ENCODE measurements around the gene SIRT3.

SIRT3 gene

GRCh38 chr11:282630-283360, 46.7 kb upstream of the SIRT3 start:
- no peak for TF ChIP-seq POLR2A (IDR thresholded peaks at IDR 0.05; ENCODE audit: extremely low read depth, insufficient read length)
- TF ChIP-seq MYC (IDR thresholded peaks at IDR 0.05; ENCODE audit: low read depth, low read length), result no peak
- TF ChIP-seq, protein P1, sequence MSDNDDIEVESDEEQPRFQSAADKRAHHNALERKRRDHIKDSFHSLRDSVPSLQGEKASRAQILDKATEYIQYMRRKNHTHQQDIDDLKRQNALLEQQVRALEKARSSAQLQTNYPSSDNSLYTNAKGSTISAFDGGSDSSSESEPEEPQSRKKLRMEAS (IDR thresholded peaks at IDR 0.05; ENCODE audit: low read depth, low read length), result no peak
- TF ChIP-seq, protein P2, sequence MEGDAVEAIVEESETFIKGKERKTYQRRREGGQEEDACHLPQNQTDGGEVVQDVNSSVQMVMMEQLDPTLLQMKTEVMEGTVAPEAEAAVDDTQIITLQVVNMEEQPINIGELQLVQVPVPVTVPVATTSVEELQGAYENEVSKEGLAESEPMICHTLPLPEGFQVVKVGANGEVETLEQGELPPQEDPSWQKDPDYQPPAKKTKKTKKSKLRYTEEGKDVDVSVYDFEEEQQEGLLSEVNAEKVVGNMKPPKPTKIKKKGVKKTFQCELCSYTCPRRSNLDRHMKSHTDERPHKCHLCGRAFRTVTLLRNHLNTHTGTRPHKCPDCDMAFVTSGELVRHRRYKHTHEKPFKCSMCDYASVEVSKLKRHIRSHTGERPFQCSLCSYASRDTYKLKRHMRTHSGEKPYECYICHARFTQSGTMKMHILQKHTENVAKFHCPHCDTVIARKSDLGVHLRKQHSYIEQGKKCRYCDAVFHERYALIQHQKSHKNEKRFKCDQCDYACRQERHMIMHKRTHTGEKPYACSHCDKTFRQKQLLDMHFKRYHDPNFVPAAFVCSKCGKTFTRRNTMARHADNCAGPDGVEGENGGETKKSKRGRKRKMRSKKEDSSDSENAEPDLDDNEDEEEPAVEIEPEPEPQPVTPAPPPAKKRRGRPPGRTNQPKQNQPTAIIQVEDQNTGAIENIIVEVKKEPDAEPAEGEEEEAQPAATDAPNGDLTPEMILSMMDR (IDR thresholded peaks at IDR 0.05; ENCODE audit: low read depth, low read length), result no peak
- H3K4me3 ChIP-seq (ENCODE audit: low read depth, low read length), result no peak overlapping the region
- DNase-seq (ENCODE audit: low read depth), result no peak

DNA sequence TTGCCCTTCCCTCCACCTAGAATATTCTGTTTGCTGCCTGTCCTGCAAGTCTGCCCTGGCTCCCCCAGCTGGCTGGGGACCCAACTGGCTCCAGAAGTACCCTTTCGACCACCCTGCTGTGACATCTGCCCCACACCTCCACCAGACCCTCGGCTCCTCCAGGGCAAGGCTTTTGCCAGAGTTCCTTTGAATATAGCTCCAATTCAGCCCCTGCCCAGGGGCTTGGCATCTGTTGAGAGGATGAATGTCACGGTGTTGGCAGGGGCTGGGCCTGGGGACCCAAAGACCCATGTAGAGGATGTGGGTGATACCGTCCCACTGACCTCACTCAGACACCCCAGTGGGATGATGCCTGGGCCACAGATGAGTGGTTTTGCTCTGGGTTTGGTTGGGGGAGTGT, 46.0 kb upstream of the SIRT3 start:
- TF ChIP-seq, protein P2 (IDR thresholded peaks at IDR 0.05; ENCODE audit: low read depth, low read length), result no peak
- no peak for TF ChIP-seq POLR2A (IDR thresholded peaks at IDR 0.05; ENCODE audit: extremely low read depth, insufficient read length)
- TF ChIP-seq, protein P1 (IDR thresholded peaks at IDR 0.05; ENCODE audit: low read depth, low read length), result no peak
- no peak for TF ChIP-seq MYC (IDR thresholded peaks at IDR 0.05; ENCODE audit: low read depth, low read length)
- H3K4me3 ChIP-seq (ENCODE audit: low read depth, low read length), result no peak overlapping the region

GRCh38 chr11:281486-282161, 45.5 kb upstream of the SIRT3 start:
- DNase-seq (ENCODE audit: low read depth), result no peak
- no peak overlapping the region for H3K4me3 ChIP-seq (ENCODE audit: low read depth, low read length)
- TF ChIP-seq, protein P1 (IDR thresholded peaks at IDR 0.05; ENCODE audit: low read depth, low read length), result no peak
- TF ChIP-seq, protein P2 (IDR thresholded peaks at IDR 0.05; ENCODE audit: low read depth, low read length), result no peak
- TF ChIP-seq MYC (IDR thresholded peaks at IDR 0.05; ENCODE audit: low read depth, low read length), result no peak
- TF ChIP-seq POLR2A (IDR thresholded peaks at IDR 0.05; ENCODE audit: extremely low read depth, insufficient read length), result no peak

More for the DNA sequence above, 46.0 kb upstream of the SIRT3 start:
- no peak for DNase-seq (ENCODE audit: low read depth)

DNA sequence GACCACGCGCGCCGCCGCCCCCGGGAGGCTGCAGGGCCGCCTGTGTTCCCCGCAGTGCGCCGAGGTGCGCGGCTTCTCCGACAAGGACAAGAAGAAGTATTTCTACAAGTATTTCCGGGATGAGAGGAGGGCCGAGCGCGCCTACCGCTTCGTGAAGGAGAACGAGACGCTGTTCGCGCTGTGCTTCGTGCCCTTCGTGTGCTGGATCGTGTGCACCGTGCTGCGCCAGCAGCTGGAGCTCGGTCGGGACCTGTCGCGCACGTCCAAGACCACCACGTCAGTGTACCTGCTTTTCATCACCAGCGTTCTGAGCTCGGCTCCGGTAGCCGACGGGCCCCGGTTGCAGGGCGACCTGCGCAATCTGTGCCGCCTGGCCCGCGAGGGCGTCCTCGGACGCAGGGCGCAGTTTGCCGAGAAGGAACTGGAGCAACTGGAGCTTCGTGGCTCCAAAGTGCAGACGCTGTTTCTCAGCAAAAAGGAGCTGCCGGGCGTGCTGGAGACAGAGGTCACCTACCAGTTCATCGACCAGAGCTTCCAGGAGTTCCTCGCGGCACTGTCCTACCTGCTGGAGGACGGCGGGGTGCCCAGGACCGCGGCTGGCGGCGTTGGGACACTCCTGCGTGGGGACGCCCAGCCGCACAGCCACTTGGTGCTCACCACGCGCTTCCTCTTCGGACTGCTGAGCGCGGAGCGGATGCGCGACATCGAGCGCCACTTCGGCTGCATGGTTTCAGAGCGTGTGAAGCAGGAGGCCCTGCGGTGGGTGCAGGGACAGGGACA, 44.8 kb upstream of the SIRT3 start:
- TF ChIP-seq POLR2A (IDR thresholded peaks at IDR 0.05; ENCODE audit: extremely low read depth, insufficient read length) (no peak), MYC (IDR thresholded peaks at IDR 0.05; ENCODE audit: low read depth, low read length) (no peak)
- TF ChIP-seq, protein P1 (IDR thresholded peaks at IDR 0.05; ENCODE audit: low read depth, low read length), result no peak
- TF ChIP-seq, protein P2 (IDR thresholded peaks at IDR 0.05; ENCODE audit: low read depth, low read length), result no peak
- no peak overlapping the region for H3K4me3 ChIP-seq (ENCODE audit: low read depth, low read length)
- no peak for DNase-seq (ENCODE audit: low read depth)

DNA sequence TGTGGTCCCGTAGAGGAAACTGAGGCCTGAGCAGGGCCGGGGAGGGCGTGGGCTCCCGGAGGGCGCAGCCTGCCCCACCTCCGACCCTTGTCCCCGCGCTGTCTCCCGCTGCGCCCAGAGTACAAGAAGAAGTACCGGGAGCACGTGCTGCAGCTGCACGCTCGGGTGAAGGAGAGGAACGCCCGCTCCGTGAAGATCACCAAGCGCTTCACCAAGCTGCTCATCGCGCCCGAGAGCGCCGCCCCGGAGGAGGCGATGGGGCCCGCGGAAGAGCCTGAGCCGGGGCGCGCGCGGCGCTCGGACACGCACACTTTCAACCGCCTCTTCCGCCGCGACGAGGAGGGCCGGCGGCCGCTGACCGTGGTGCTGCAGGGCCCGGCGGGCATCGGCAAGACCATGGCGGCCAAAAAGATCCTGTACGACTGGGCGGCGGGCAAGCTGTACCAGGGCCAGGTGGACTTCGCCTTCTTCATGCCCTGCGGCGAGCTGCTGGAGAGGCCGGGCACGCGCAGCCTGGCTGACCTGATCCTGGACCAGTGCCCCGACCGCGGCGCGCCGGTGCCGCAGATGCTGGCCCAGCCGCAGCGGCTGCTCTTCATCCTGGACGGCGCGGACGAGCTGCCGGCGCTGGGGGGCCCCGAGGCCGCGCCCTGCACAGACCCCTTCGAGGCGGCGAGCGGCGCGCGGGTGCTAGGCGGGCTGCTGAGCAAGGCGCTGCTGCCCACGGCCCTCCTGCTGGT, 44.0 kb upstream of the SIRT3 start:
- no peak for DNase-seq (ENCODE audit: low read depth)
- TF ChIP-seq MYC (IDR thresholded peaks at IDR 0.05; ENCODE audit: low read depth, low read length) (no peak), POLR2A (IDR thresholded peaks at IDR 0.05; ENCODE audit: extremely low read depth, insufficient read length) (no peak)
- TF ChIP-seq, protein P1 (IDR thresholded peaks at IDR 0.05; ENCODE audit: low read depth, low read length), result no peak
- TF ChIP-seq, protein P2 (IDR thresholded peaks at IDR 0.05; ENCODE audit: low read depth, low read length), result no peak
- H3K4me3 ChIP-seq (ENCODE audit: low read depth, low read length), result no peak overlapping the region

All from NB4 (cell line).